MM.1S (cell line): ENCODE measurements around the gene CENPM.

ENCODE experiments used
- DNase-seq: peaks from one replicate; pipeline ENCODE4 v3.0.0-alpha.2; 2015
- H2AFZ ChIP-seq: fragments of 300-600 bp; sonication (generic); 2 replicates; pipeline ENCODE4 v1.6.0; 2016; ENCODE audit warnings: antibody characterized with exemption, low read length
- H3F3A ChIP-seq: fragments of 300-600 bp; sonication (generic); 2 replicates; pipeline ENCODE4 v1.6.1; 2016; ENCODE audit warnings: mild to moderate bottlenecking, antibody characterized with exemption, low read length, moderate library complexity, mixed read lengths; ENCODE audit not compliant: insufficient read depth
- H3K27ac ChIP-seq: fragments of 300-600 bp; sonication (generic); 2 replicates; pipeline ENCODE4 v1.5.1; 2016; ENCODE audit warnings: mild to moderate bottlenecking, low read length
- H3K27me3 ChIP-seq: fragments of 300-600 bp; sonication (generic); replicated peaks from 2 replicates; pipeline ENCODE4 v1.6.0; 2016; ENCODE audit warnings: low read length; ENCODE audit not compliant: insufficient read depth
- H3K36me3 ChIP-seq: fragments of 300-600 bp; sonication (generic); replicated peaks from 2 replicates; pipeline ENCODE4 v1.6.1; 2016; ENCODE audit warnings: mild to moderate bottlenecking, low read length, mixed read lengths; ENCODE audit not compliant: insufficient read depth
- H3K4me1 ChIP-seq: fragments of 300-600 bp; sonication (generic); 2 replicates; pipeline ENCODE4 v1.6.1; 2016; ENCODE audit warnings: low read length, mixed read lengths
- H3K4me2 ChIP-seq: fragments of 300-600 bp; sonication (generic); 2 replicates; pipeline ENCODE4 v1.6.0; 2016; ENCODE audit warnings: low read depth, low read length
- H3K4me3 ChIP-seq: fragments of 300-600 bp; sonication (generic); 2 replicates; pipeline ENCODE4 v1.5.1; 2016; ENCODE audit warnings: low read length, mixed read lengths
- H3K79me2 ChIP-seq: fragments of 300-600 bp; sonication (generic); 2 replicates; pipeline ENCODE4 v1.6.1; 2016; ENCODE audit warnings: mixed run types, low read length, mixed read lengths
- H3K9ac ChIP-seq: fragments of 300-600 bp; sonication (generic); 2 replicates; pipeline ENCODE4 v1.6.1; 2016; ENCODE audit warnings: low read length, mixed read lengths
- H3K9me2 ChIP-seq: fragments of 300-600 bp; sonication (generic); replicated peaks from 2 replicates; pipeline ENCODE4 v1.6.1; 2016; ENCODE audit warnings: mild to moderate bottlenecking, low read length, mixed read lengths; ENCODE audit not compliant: insufficient read depth
- H3K9me3 ChIP-seq: fragments of 300-600 bp; sonication (generic); replicated peaks from 2 replicates; pipeline ENCODE4 v1.6.1; 2016; ENCODE audit warnings: mild to moderate bottlenecking, low read length, mixed read lengths; ENCODE audit not compliant: insufficient read depth
- H4K20me1 ChIP-seq: fragments of 300-600 bp; sonication (generic); 2 replicates; pipeline ENCODE4 v1.6.1; 2016; ENCODE audit warnings: mild to moderate bottlenecking, low read length, moderate library complexity, mixed read lengths; ENCODE audit not compliant: insufficient read depth
- CTCF ChIP-seq: fragments of 300-600 bp; sonication (generic); IDR thresholded peaks from 2 replicates; pipeline ENCODE4 v1.5.1; 2016; ENCODE audit warnings: antibody characterized with exemption, low read length, mixed read lengths
- EZH2 ChIP-seq: fragments of 300-600 bp; sonication (generic); optimal IDR thresholded peaks from 2 replicates; pipeline ENCODE3; 2017; ENCODE audit warnings: low read depth, mild to moderate bottlenecking, antibody characterized with exemption, low read length, mixed read lengths
- EZH2phosphoT487 ChIP-seq: fragments of 300-600 bp; sonication (generic); IDR thresholded peaks from 2 replicates; pipeline ENCODE4 v1.6.1; 2018; ENCODE audit warnings: antibody characterized with exemption, low read length

Gene CENPM

GRCh38 chr22:41947424-41948080 lies 600 bp upstream of the CENPM start:
- Histone ChIP-seq H3K4me1 (peaks cover 11% of the 10 kb centered on the region), H3K9me3 (no peaks in the 10 kb centered on the region), H3K9me2 (no peaks in the 10 kb centered on the region), H3K9ac (peak overlapping the region; percentile 98), H3K79me2 (peaks cover 39% of the 10 kb centered on the region), H3K27ac (no peak overlapping the region; the same call in 1 of the 2 replicates), H3K36me3 (peaks cover 5% of the 10 kb centered on the region), H2AFZ (peak overlapping the region; percentile 71), H3K4me3 (peak overlapping the region; percentile 91), H3K4me2 (peak overlapping the region; percentile 99), H3K27me3 (no peaks in the 10 kb centered on the region), H3F3A (peaks cover 6% of the 10 kb centered on the region), H4K20me1 (no peaks in the 10 kb centered on the region)
- DNase-seq = no peak
- TF ChIP-seq EZH2 (no peak), EZH2phosphoT487 (no peak), CTCF (no peak)

- Histone ChIP-seq H3K79me2 (peaks cover 62% of the 10 kb centered on the region), H3K4me3 (no peak overlapping the region), H2AFZ (no peak overlapping the region), H3K27me3 (no peaks in the 10 kb centered on the region), H4K20me1 (no peaks in the 10 kb centered on the region), H3F3A (peaks cover 35% of the 10 kb centered on the region), H3K27ac (no peak overlapping the region; the same call in 1 of the 2 replicates), H3K9me2 (no peaks in the 10 kb centered on the region), H3K36me3 (peaks cover 15% of the 10 kb centered on the region), H3K9ac (no peak overlapping the region), H3K9me3 (no peaks in the 10 kb centered on the region), H3K4me2 (no peak overlapping the region), H3K4me1 (peaks cover 26% of the 10 kb centered on the region)
- TF ChIP-seq CTCF = no peak
- no peak for TF ChIP-seq EZH2
- TF ChIP-seq EZH2phosphoT487 = no peak
- no peak for DNase-seq
Measured at GRCh38 chr22:41943661-41944209, 3.2 kb downstream of the CENPM start.

- Histone ChIP-seq H2AFZ (no peak overlapping the region), H3K4me1 (peaks cover 26% of the 10 kb centered on the region), H3K27ac (peak overlapping the region; percentile 99), H3K9ac (peak overlapping the region; percentile 74), H3K4me2 (peak overlapping the region; percentile 34), H4K20me1 (no peaks in the 10 kb centered on the region), H3F3A (peaks cover 39% of the 10 kb centered on the region), H3K9me2 (no peaks in the 10 kb centered on the region), H3K9me3 (no peaks in the 10 kb centered on the region), H3K79me2 (peaks cover 58% of the 10 kb centered on the region), H3K27me3 (no peaks in the 10 kb centered on the region), H3K4me3 (no peak overlapping the region), H3K36me3 (peaks cover 16% of the 10 kb centered on the region)
- TF ChIP-seq EZH2phosphoT487 = no peak
- TF ChIP-seq EZH2 = no peak
- TF ChIP-seq CTCF = peak; percentile 92
- peak; percentile 80 for DNase-seq
Measured at GRCh38 chr22:41940832-41941765, 5.9 kb downstream of the CENPM start.
